Panc1 (cell line): ENCODE measurements around the gene CDC42EP5.

Experiments used
- CTCF ChIP-seq: fragments of 450-650 bp; IDR thresholded peaks from 2 replicates; pipeline ENCODE4 v1.5.1; 2017; ENCODE audit warnings: mild to moderate bottlenecking
- POLR2AphosphoS5 ChIP-seq: IDR thresholded peaks from 2 replicates; pipeline ENCODE4 v1.6.1; 2012; ENCODE audit warnings: mild to moderate bottlenecking, low read depth, low read length, moderate library complexity
- REST ChIP-seq, 2 experiments: IDR thresholded peaks; 2 replicates each; pipeline ENCODE4 v1.6.1; 2011 to 2012; ENCODE audit warnings: low read depth in 2 of 2, control low read depth in 1 of 2, low read length in 1 of 2, mild to moderate bottlenecking in 1 of 2, moderate library complexity in 1 of 2; ENCODE audit not compliant: insufficient read depth in 1 of 2
- TCF7L2 ChIP-seq: IDR thresholded peaks from 2 replicates; pipeline ENCODE4 v1.6.1; 2011; ENCODE audit warnings: mild to moderate bottlenecking, low read depth, low read length, inconsistent platforms

- TF ChIP-seq CTCF, result no peak
- TF ChIP-seq POLR2AphosphoS5, result no peak
- no peak for TF ChIP-seq TCF7L2
- no peak for TF ChIP-seq REST (IDR thresholded peaks at IDR 0.05; ENCODE audit: insufficient read depth in 1 of 2, low read depth in 2 of 2, low read length in 1 of 2)
These were observed 28.4 kb downstream of the CDC42EP5 start for GRCh38 chr19:54444737-54445136.
